GM12864 (cell line): ENCODE results near the gene TRIM25.

Experiments used
- DNase-seq: peaks from one replicate; pipeline ENCODE4 v3.0.0-alpha.2; 2011; ENCODE audit warnings: low read depth
- H3K4me3 ChIP-seq: 2 replicates; pipeline ENCODE4 v1.5.1; 2011; ENCODE audit warnings: mild to moderate bottlenecking, low read depth, low read length, control low read depth
- TF ChIP-seq, protein P1 (sequence below): IDR thresholded peaks from 2 replicates; pipeline ENCODE4 v1.5.1; 2011; ENCODE audit warnings: low read depth, mild to moderate bottlenecking, moderate library complexity, low read length, control low read depth, inconsistent platforms; ENCODE audit errors: missing control alignments

The TRIM25 gene

DNA sequence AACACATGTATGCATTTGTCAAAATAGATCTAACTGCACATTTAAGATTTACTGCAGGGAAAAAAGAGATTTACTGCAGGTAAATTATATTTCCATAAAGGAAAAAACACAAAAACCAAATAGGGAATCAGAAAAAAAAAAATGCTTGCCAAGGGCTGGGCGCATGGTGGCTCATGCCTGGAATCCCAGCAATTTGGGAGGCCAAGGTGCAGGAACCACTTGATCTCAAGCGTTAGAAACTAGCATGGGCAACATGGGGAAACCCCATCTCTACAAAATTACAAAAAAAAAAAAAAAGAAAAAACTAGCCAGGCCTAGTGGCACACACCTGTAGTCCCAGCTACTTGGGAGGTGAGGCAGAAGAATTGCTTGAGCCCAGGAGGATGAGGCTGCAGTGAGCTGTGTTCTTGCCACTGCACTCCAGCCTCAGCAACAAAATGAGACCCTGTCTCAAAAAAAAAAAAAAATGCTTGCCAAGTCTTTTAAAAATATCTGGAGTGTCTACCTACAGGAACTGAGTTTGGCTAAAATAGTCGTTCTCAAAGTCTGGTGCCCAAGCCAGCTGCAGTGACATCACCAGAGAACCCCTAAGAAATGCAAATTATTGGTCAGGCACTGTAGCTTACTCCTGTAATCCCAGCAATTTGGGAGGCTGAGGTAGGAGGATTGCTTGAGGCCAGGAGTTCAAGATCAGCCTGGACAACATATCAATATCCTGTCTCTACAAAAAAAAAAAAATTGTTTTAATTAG lies 17.5 kb downstream of the TRIM25 start:
- no peak for DNase-seq
- TF ChIP-seq, protein P1, sequence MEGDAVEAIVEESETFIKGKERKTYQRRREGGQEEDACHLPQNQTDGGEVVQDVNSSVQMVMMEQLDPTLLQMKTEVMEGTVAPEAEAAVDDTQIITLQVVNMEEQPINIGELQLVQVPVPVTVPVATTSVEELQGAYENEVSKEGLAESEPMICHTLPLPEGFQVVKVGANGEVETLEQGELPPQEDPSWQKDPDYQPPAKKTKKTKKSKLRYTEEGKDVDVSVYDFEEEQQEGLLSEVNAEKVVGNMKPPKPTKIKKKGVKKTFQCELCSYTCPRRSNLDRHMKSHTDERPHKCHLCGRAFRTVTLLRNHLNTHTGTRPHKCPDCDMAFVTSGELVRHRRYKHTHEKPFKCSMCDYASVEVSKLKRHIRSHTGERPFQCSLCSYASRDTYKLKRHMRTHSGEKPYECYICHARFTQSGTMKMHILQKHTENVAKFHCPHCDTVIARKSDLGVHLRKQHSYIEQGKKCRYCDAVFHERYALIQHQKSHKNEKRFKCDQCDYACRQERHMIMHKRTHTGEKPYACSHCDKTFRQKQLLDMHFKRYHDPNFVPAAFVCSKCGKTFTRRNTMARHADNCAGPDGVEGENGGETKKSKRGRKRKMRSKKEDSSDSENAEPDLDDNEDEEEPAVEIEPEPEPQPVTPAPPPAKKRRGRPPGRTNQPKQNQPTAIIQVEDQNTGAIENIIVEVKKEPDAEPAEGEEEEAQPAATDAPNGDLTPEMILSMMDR, result no peak
- H3K4me3 ChIP-seq, result no peak overlapping the region

DNA sequence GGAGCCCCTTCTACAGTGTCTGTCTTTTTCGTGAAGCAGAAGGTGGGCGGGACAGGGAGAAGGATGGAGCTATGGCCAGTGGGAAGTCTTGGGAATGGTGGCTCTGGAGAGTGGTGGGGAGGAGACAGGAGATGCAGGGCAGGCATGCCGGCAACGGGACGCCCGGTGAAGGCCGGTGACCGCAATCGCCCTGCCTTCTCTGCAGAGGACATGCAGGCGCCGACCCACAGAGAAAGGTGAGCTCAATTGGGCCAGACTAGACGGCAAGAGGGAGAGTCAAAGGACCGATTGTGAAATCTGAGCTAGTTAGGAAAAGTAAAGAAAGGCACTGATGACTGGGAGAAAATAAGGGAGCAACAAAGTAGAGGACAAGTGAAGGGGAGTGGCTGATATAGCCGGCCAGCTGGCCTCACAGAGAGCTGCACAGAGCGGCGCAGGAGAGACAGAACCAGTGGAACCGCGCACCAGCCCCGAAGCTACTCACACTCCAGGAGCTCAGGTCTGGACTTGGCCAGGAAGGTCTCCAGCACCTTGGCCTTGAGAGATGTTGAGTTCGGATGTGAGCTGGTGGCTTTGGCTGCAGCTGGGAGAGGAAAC lies 18.9 kb downstream of the TRIM25 start:
- no peak for DNase-seq
- TF ChIP-seq, protein P1, result no peak
- H3K4me3 ChIP-seq, result no peak overlapping the region

DNA sequence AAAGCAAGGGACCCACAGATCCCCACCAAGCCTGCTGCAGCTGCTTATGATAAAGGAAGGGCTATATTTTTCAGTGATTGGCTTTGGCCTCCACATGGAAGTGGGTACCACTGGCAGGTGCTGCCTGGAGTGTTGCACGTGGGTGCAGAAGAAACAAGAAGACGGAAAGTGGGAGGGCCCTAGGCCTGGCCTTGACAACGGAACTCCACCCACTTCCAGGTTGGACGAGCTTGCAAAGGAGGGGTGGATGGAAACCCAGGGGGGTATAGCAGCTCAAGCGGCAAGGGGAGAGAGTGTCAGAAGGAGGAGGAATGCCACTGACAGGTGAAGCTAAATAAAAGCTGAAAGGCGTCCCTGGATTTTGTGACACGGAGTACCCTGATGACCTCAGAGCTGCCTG lies 20.3 kb downstream of the TRIM25 start:
- H3K4me3 ChIP-seq, result no peak overlapping the region
- TF ChIP-seq, protein P1, result no peak
- DNase-seq, result no peak

DNA sequence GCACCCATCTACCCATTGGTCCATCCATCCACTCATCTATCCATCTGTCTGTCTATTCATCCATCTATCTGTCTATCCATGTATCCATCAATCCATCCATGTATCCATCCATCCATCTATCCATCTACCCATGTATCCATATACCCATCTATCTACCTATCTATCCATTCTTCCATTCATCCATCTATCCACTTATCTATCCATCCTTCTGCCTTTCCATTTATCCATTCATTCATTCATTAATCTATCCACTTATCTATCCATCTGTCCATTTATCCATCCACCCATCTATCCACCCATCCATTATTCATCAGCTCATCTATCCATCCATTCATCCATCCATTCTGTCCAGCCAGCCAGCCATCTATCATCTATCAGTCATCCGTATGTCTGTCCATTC lies 21.5 kb downstream of the TRIM25 start:
- DNase-seq, result no peak
- no peak overlapping the region for H3K4me3 ChIP-seq
- TF ChIP-seq, protein P1, result no peak

DNA sequence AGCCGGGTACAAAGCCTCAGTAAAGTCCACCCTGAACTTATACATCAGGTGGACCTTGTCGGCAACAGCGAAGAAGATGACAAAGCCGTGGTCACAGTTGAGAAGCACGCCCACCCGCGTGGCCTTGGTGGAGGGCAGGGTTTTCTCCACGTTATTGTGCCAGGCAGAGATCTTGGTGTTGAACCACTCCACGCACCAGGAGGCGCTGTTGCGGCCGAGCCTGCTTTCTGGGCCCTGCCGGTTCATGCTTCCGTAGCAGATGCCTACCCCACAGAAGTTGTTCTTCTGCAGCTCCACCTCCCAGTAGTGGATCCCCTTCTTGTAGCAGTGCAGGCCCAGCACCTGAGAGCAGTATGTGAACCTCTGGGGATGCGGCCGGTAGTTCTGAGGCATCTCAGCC lies 22.1 kb downstream of the TRIM25 start:
- TF ChIP-seq, protein P1, result peak; percentile 32
- DNase-seq, result no peak
- H3K4me3 ChIP-seq, result no peak overlapping the region

DNA sequence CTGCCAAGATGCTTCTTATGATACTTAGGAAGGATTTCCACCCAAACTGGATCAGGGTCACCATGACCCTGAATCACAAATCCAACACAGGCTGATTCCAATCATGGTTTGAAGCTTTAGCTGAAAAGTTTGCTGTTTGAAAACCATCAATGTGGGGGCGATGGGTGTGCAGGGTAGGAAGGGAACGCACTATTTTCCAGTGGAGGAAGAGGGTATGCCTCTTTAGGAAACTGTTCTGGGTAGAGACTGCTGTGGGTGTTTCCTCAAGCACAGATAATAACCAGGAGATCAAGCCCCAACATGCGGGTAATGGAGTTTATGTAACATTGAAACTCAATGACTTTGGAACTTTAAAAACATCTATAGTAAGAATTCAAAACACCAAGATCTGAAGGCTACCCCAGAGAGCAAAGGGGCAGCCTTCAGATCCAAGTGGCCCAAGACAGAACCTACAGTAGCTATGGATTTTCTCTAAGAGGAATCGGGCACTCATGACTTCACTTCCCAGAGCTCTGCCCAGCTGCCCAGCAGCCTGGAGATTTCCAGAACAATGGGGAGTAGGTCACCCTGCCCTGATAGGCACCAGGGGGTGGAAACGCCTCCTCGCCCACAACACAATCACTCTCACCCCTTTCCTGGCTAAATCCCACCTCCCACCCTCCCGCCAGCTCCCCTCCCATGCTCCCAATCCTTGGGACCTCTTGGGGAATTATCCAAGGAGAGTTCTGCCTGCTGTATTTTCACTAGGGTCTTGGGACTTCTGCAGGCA lies 22.8 kb downstream of the TRIM25 start:
- TF ChIP-seq, protein P1, result no peak
- H3K4me3 ChIP-seq, result no peak overlapping the region

More for the DNA sequence above, 22.8 kb downstream of the TRIM25 start:
- no peak for DNase-seq
